Stimulated activated CD4-positive, alpha-beta T cell treated with anti-CD3 and anti-CD28 coated beads, TNF-alpha, amount 100 ng/mL, for 1 hour (primary cell): ENCODE results near the gene OOEP.
A peak's percentile ranks its signal among the peaks of the same experiment; 100 is the strongest.
"Not testable (repeated sequence)": the region's sequence is repeated elsewhere in the genome, so short reads cannot be mapped to it uniquely, and the experiment has no call there.

Experiments used
- DNase-seq, 3 donors: peaks; one replicate each; pipeline ENCODE4 v3.0.0-alpha.2; 2020; ENCODE audit warnings: low read depth in 3 of 3, low spot score in 1 of 3

Gene OOEP

DNA sequence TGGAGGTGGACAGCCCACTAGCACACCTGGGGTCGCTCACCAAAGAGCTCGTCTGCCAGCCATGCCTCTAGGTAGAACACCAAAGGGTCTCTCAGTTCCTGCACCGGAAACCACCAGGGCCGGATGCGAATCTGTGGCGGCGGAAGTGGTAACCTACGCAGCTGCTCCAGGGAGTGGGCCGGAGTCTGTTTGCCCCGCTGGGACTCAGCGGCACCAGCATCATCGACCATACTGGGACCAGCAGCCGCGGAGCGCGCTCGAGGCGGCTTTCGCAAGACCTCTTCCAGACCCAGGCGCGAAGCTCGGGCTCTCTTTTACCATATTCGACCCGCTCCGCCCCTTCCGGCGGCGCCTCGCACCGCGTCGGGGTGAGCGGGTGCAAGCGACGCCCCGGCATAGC lies at the start of gene OOEP:
OOEP (minus strand) TSS at position 335 of the 400 bp plus-strand sequence; CDS start at position 230, 105 bp downstream.
- DNase-seq: no peak

DNA sequence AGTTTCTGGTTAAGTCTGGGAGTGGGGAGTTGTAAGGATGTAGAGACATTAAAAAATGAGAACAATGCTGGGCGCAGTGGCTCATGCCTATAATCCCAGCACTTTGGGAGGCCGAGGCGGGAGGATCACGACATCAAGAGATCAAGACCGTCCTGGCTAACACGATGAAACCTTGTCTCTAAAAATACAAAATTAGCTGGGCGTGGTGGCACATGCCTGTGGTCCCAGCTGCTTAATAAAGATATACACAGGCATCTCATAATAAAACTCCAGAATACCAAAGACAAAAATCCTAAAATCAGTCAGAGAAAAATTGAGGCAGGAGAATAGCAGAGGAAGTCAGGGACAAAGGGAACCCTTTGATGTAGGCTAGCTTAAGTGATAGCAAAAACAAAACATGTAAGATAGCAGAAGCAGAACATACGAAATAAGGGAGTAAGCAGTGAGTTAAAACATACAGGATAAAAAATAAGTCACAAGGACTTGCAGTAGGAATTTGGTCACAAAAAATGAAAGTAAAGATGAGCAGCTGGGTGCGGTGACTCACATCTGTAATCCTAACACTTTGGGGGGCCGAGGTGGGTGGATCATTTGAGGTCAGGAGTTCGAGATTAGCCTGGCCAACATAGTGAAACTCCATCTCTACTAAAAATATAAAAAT lies 48.5 kb upstream of the OOEP start:
- DNase-seq: no peak

DNA sequence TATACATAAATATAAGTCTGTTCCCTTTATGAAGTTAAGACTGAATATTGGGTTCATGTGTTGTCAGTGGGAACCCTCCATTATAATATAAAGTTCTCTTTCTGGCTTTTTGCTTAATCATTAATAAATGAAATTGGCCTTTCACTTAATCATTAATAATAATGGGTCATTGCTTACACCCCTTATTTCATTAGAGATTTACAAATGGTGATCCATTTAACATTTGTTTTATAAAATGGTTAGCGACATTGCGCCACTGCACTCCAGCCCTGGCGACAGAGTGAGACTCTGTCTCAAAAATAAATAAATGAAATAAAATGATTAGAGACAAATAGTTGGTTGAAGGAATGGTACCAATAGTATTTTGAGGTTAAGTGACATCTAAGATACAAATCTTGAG lies 43.4 kb upstream of the OOEP start:
- no peak for DNase-seq

DNA sequence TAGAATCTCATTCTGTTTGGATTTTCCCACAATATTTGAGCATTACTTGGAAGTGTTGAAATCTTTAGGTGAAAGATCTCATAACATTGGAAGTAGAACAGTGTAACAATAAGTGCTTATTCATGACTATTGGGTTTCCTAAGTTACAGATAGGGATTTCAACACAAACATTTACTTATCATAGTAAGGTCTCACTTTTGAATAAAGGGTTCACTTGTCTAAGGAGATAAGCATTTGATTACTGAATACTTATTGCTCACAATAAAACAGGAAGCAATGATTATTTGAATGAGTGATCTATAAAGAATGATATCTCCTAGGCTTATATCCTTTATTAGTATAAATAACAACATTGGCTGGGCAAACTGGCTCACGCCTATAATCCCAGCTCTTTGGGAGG lies 39.7 kb upstream of the OOEP start:
- no peak for DNase-seq

DNA sequence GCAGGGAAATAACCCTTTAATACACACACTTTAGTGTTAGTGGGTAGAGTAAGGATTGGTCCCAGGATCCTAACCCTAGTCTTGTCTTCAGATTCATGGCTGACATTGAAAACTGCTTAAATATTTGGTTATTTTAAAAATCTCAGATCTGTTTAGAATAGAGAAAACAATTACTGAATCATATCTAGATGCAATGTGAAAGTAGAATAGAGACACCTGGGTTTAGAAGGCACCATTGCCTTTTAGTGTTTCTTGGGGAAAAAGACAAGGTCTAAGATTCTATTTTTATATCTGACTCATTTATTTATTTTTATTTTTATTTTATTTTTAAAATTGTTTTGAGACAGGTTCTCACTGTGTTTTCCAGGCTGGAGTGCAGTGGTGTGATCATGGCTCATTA lies 31.0 kb upstream of the OOEP start:
- no peak for DNase-seq

DNA sequence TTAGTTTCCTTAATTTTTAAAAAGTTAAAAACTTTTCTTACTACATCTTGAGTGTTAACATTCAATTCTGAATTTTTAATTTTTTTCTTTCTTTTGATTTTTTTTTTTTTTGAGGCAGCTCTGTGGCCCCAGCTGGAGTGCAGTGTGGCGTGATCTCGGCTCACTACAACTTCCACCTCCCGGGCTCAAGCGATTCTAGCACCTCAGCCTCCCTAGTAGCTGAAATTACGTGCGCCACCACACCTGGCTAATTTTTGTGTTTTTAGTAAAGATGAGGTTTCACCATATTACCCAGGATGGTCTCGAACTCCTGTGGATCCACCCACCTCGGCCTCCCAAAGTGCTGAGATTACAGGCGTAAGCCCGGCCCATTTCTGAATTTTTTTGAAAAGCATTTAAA lies 26.2 kb upstream of the OOEP start:
- DNase-seq: no peak

DNA sequence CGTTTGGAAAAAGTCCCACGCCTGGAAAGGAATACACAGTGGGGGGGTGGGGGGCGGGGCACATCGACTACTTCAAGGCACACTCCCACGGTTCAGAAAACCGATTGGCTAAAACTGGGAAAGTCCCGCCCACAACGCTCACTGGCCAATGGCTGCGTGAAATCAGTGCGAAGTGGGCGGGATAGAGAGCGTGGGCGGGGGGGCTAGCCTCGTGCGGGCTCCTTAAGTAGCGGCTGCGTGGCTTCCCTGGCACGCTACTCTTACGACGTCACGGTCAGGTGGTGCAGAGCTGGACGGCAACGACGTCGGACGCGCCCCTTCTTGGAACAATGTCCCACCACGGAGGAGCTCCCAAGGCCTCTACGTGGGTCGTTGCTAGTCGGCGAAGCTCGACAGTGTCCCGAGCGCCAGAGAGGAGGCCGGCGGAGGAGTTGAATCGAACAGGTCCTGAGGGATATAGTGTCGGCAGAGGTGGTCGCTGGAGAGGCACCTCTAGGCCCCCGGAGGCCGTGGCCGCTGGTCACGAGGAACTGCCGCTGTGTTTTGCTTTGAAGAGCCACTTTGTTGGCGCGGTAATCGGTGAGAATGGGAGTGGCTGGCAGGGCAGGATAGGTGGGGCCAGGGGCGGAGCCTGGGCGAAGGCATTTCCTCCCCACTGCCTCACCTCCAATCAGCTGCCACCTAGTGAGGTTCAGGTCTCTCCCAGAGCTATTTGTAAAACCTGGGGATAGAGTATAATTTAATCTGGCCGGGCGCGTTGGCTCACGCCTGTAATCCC lies 25.1 kb upstream of the OOEP start, which contains the start of gene DDX43:
DDX43 (plus strand) TSS at position 252 of the 778 bp plus-strand sequence; CDS start at position 330, 78 bp downstream.
- DNase-seq: peak in 1 of 3 donors; percentile 10

DNA sequence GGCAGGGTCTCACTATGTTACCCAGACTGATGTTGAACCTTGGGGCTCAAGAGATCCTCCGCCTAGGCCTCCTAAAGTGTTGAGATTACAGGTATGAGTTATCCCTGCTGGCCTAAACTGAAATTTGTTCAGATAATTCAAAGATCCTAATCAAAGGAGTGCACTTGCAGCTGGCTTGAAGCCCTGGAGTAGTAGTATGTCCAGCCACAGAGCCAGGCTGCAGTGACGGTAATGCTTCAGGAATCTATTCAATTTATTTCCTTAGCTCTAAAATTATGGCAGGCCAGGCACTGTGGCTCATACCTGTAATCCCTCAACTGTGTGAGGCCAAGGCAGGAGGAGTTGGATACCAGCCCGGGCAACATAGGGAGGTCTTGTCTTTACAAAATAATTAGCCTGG lies 23.6 kb upstream of the OOEP start:
- DNase-seq: no peak

DNA sequence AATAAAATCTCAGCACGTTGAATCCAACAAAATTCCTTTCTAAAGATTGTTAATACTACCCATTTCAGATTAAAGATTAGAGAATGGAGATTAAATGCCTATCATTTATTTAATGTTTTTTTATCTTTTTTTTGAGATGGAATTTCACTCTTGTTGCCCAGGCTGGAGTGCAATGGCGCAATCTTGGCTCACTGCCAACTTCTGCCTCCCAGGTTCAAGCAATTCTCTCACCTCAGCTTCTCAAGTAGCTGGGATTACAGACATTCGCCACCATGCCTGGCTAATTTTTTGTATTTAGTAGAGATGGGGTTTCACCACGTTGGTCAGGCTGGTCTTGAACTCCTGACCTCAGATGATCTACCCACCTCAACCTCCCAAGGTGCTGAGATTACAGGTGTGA lies 22.5 kb upstream of the OOEP start:
- not testable (repeated sequence) for DNase-seq

DNA sequence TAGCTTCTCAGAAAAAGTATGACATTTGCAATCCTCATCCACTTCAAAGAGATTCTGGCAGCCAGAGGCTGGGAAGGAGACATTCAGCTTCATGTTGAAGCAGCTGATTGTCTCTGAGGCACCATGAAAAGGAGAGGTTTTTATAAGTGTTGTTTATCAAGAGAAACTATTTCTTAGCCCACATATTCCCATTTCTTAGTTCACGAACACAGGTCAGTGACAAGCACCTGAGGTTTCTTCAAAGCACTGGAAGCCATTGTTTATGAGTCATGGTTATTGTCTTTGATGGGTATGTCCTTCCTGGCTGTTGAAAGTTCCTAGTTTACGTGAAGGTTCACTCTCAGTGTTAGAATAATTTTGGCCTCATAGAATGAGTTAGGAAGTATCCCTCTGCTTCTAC lies 22.0 kb upstream of the OOEP start:
- no peak for DNase-seq

DNA sequence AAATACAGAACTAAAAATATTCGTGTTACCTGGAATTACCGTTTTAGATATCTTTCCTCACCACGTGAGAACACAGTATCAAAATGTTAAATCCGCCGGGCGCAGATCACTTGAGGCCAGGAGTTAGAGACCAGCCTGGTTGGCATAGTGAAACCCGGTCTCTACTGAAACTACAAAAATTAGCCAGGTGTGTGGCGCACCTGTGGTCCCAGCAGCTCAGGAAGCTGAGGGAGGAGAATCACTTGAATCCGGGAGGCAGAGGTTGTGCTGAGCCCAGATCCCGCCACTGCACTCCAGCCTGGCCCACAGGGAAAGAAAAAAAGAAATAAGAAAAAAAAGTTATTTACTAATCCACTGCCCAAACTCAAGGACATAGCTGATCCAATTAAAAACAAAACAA lies 20.2 kb upstream of the OOEP start:
- no peak for DNase-seq

DNA sequence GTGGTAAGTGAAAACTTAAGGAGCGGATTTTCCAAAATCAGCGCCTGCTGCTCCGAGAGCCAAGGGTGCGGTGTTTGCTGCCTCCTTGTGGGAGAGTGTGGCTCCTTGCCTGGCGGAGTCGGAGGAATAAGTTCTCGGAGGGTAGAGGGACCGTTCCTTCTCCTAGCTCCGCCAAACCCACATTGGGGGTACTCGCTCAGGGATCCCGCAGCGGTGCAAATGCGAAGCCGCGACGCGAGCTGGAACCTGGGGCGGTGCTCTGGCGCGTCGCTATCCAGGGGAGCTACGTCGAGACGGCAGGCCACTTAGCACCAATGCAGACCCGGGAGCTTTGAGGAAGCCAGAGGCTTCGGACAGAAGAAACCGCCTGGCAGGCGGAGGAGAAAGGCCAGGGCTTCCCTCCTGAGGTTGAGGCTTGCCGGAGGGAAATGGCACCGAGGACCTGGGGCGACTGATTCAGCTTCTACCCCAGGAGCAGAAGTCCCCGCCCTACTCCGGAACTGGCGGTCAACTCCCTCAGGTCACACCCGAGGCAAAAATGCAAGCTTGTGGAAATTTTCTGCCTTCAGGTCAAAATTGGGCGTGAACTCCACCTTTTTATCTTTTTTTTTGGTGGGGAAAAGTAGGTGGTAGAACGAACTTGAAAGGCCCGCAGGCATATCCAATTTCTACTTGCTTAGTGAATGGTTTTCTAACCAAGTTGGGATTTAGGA lies 19.3 kb upstream of the OOEP start:
- DNase-seq: peak in 2 of 3 donors; percentile 11 to 13

DNA sequence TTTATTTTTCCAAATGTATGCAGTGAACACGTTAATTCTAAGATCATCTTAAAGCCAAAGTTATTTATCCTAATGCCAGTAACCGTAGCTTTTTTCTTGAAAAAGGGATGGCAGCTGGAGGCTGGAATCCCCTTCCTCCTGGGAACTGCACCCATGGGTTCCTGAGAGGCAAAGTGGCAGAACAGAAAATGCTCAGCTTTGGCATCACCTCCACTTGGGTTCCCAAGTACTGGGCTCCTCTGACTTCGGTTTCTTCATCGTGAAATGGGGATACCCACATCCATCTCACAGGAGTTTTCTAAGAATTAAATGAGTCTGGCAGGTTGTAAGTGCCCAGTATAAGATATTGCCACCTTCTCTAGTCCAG lies 18.7 kb upstream of the OOEP start:
- DNase-seq: no peak

DNA sequence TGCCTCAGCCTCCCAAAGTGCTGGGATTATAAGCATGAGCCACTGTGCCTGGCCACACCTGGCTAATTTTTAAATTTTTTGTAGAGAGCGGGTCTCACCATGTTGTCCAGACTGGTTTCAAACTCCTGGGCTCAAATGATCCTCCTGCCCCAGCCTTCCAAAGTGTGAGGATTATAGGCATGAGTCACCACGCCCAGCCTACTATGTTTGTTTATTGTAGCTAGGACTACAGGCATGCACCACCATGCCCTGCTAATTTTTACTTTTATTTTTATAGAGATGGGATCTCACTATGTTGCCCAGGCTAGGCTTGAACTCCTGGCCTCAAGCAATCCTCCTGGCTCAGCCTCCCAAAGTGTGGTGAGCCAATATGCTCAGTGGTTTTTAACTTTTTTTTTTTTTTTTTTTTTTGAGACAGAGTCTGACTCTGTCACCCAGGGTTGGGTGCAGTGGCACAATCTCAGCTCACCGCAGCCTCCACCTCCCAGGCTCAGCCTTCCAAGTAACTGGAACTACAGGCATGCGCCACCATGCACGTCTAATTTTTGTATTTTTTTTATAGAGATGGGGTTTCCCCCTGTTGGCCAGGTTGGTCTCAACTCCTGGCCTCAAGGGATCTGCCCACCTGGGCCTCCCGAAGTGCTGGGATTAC lies 12.9 kb upstream of the OOEP start:
- no peak for DNase-seq

DNA sequence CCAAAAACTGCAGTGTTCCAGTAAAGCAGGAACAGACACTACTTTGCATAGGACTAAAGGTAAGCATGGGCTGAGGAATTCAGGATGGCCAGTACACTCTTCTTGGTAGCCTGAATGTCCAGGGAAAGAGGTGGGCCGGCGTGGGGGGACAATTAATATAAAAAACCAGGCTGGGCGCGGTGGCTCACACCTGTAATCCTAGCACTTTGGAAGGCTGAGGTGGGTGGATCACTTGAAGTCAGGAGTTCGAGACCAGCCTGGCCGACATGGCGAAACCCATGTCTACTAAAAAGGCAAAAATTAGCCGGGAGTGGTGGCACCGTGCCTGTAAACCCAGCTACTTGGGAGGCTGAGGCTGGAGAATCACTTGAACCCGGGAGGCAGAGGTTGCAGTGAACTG lies 11.8 kb upstream of the OOEP start:
- DNase-seq: not testable (repeated sequence)

DNA sequence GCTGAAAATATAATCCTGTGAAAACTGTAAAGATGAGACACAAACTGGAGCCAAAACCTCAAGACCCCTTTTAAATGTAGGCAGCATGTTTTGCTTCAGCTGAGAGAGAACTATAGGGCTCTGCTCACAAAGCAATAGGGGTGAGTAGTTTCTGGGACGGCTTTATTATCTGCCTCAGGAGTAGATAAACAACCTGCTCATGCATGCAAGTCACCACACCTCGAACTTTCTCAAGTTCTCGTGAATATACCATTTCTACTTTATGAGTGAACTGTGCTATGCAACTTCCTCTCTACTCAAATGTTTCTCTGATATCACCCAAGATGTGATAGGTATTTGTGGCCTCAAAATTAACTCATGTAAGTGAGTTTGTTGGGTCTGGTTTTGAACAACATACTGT lies 7.5 kb upstream of the OOEP start:
- DNase-seq: no peak

DNA sequence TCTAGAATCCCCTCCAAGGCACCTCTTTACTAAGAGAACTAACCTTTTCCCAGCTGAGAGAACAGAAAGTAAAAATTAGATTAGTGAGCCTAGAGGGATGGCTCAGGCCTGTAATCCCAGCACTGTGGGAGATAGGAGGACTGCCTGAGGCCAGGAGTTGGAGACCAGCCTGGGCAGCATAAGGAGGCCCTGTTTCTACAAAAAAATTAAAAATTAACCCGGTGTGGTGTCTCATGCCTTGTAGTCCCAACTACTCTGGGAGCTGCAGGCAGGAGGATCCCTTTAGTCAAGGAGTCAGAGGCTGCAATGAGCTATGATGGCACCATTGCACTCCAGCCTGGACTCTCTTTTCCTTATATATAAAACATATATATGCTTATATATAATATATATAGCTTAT lies 5.5 kb upstream of the OOEP start:
- DNase-seq: no peak

DNA sequence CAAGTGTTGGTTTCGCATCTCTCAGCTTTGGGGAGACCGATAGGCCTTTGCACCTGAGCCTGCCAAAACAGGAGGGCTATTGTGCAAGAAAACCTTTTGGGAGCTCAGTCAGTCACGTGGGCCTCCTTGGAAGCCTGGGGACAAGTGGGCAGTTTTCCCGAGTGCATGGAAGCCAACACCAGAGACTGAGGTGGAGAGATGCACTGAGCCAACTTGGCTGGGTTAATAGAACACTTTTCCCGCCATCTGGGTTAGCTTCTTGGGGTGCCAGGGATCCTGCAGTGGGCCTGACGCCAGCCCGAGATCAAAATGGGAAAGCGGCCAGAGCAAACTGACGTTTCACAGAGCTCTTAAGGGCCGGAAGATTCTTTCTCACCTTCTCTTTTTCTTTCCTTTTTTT lies 2.8 kb upstream of the OOEP start:
- no peak for DNase-seq

DNA sequence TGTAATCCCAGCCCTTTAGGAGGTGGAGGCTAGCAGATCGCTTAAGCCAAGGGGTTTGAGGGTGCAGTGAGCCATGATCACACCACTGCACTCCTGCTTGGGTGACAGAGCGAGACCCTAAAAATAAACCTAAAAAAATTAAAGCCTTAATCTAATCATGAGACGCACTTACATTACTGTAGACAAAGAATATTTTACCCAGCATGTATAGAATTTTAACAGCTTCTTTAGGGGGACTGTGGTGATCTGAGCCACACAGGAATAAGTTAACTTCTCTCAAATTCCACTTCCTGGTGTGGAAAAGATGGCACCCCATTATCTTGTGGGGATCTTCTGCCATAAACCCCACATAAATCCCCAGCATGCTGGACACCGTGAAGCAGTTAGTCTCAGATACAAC lies 2.3 kb upstream of the OOEP start:
- DNase-seq: no peak

DNA sequence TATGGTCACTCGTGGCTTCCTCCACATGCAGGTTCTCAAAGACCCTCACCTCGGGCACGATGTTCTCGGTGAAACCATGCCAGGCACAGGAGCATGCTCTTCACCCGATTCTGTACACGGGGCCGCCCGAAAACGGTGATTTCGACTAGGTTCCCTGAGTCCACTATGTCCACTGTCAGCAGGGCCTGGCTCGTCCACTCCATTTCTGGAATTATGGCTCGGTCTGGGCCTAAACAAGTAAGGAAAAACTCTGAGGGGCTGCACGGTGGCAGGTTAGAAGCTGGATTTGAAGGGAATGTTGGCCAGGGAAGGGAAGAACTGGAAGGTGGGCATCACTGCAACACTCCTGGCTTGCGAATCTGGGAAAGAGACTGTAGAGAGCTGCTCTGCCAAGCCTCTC lies 540 bp downstream of the OOEP start:
- DNase-seq: no peak

DNA sequence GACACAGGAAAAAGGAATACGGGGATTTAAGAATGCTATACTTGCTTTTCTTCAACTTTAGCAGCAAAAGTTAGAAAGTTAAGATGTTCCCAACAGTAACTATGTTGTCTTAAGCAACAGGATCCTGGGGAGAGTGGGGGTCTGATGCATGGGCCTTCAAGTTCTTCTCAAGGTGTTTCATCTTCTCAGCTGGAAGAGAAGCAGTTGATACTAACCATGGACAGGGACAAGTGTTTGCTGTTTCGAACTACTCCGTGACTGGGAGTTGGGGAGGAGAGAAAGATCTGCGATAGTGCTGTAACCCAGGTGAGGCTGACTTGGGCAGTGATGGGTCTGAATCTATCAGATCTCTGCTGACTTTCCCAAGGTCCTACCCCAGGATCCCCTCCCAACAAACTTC lies 1.0 kb downstream of the OOEP start:
- no peak for DNase-seq
